Adrenal gland (tissue), 5 donors: ENCODE measurements around the gene ASPG.

Experiments
- CTCF ChIP-seq, 6 experiments: fragments of 450-650 bp in 4 of 6; fragments of 200-600 bp in 2 of 6; sonication (generic) in 1 of 6; IDR thresholded peaks; 1 replicate in 5 of 6; 2 replicates in 1 of 6; pipeline versions ENCODE4 v1.5.1 to v1.8.0; 2016 to 2021; ENCODE audit warnings: antibody characterized with exemption in 6 of 6, mild to moderate bottlenecking in 2 of 6, moderate library complexity in 1 of 6
- POLR2A ChIP-seq, 2 donors: fragments of 450-650 bp; IDR thresholded peaks; one replicate each; pipeline ENCODE4 v1.6.1; 2017; ENCODE audit warnings: antibody characterized with exemption in 2 of 2, mild to moderate bottlenecking in 2 of 2, moderate library complexity in 1 of 2
- donor health status: DM: no; HTN: no; CAD: no.

GRCh38 chr14:104037903-104038302 is 47.6 kb upstream of the ASPG start:
- TF ChIP-seq CTCF (IDR thresholded peaks at IDR 0.05) (no peak), POLR2A (IDR thresholded peaks at IDR 0.05) (no peak)
